HepG2 (cell line): Measurements from ENCODE around the gene DPP3. TPM values are rescaled to one million over a fixed set of nuclear protein-coding genes. Genes with fewer than 3 reads are reported as not detected.
A peak's percentile ranks its signal among the peaks of the same experiment; 100 is the strongest.

ENCODE experiments used
- BRF2 ChIP-seq: sonication (generic); formaldehyde crosslinking; IDR thresholded peaks from 2 replicates; pipeline ENCODE4 v1.8.1; 2022; ENCODE audit warnings: mild to moderate bottlenecking, missing genetic modification reagents
- CBX1 ChIP-seq: IDR thresholded peaks from one replicate; pipeline ENCODE4 v1.6.1; 2016; ENCODE audit warnings: antibody characterized with exemption, low read depth
- CHD2 ChIP-seq: IDR thresholded peaks from 2 replicates; pipeline ENCODE4 v1.6.1; 2011; ENCODE audit warnings: low read depth, low read length, improper control_type of control experiment
- HNRNPUL1 ChIP-seq: fragments of 200-400 bp; formaldehyde crosslinking; IDR thresholded peaks from 2 replicates; pipeline ENCODE4 v1.6.1; 2017; ENCODE audit warnings: low read depth, mild to moderate bottlenecking, low read length, moderate library complexity
- JUNB ChIP-seq: sonication (generic); formaldehyde crosslinking; IDR thresholded peaks from 2 replicates; pipeline ENCODE4 v1.8.0; 2022; ENCODE audit warnings: missing genetic modification reagents, mild to moderate bottlenecking, borderline replicate concordance
- MAFK ChIP-seq, 2 experiments: IDR thresholded peaks in 1 of 2; conservative IDR thresholded peaks in 1 of 2; 2 replicates each; pipeline ENCODE4 v1.6.1; 2011; ENCODE audit warnings: improper control_type of control experiment in 2 of 2, low read length in 2 of 2
- RORA ChIP-seq: sonication (generic); formaldehyde crosslinking; IDR thresholded peaks from 2 replicates; pipeline ENCODE4 v1.5.0; 2020; ENCODE audit warnings: mild to moderate bottlenecking, missing genetic modification reagents, moderate library complexity
- ZFP91 ChIP-seq: sonication (generic); formaldehyde crosslinking; IDR thresholded peaks from 2 replicates; pipeline ENCODE4 v1.9.0; 2022; ENCODE audit warnings: missing genetic modification reagents, mild to moderate bottlenecking, borderline replicate concordance
- ZHX1 ChIP-seq: sonication (generic); formaldehyde crosslinking; IDR thresholded peaks from 2 replicates; pipeline ENCODE4 v1.8.1; 2022; ENCODE audit warnings: low read depth, mild to moderate bottlenecking, missing genetic modification reagents
- ZNF460 ChIP-seq: sonication (generic); formaldehyde crosslinking; IDR thresholded peaks from 2 replicates; pipeline ENCODE4 v1.5.1; 2020; ENCODE audit warnings: missing genetic modification reagents, mild to moderate bottlenecking, borderline replicate concordance
- ZNF615 ChIP-seq: sonication (generic); formaldehyde crosslinking; IDR thresholded peaks from 2 replicates; pipeline ENCODE4 v1.5.0; 2020; ENCODE audit warnings: mild to moderate bottlenecking, missing genetic modification reagents, borderline replicate concordance
- ZNF691 ChIP-seq: sonication (generic); formaldehyde crosslinking; IDR thresholded peaks from 2 replicates; pipeline ENCODE4 v1.4.0; 2020; ENCODE audit warnings: missing genetic modification reagents, low read depth, mild to moderate bottlenecking, borderline replicate concordance
- polyA plus RNA-seq, 8 experiments: library from polyadenylated mRNA; depleted of rRNA in 3 of 8; stranded (reverse) in 7 of 8; unstranded in 1 of 8; fragments of >200 nt; fragmentation: Illumina TruSeq in 4 of 8; extraction: Trizol in 4 of 8; gene quantifications; 2 replicates each; pipeline versions ENCODE4 v1.2.1 to v1.2.3, GENCODE V29; 2011 to 2016; ENCODE audit warnings: low read depth in 4 of 8, missing spikeins in 1 of 8, mixed read lengths in 1 of 8; ENCODE audit not compliant: insufficient read depth in 1 of 8
- total RNA-seq, 5 experiments: library from RNA; depleted of rRNA; stranded (reverse); fragments of >200 nt; fragmentation: Illumina TruSeq; extraction: Trizol; gene quantifications; 2 replicates each; pipeline ENCODE4 v1.2.3, GENCODE V29; 2016; ENCODE audit warnings: low read depth in 1 of 5
- TF ChIP-seq, protein P1 (sequence below): sonication (generic); formaldehyde crosslinking; IDR thresholded peaks from 2 replicates; pipeline ENCODE4 v1.4.0; 2020; ENCODE audit warnings: missing genetic modification reagents, borderline replicate concordance

Gene DPP3
- total and polyA plus RNA-seq, 2 of the 13 experiments (the other 11 are each of a cell fraction or from before 2014, with no cell fraction given): 38.4 to 59.8 TPM

GRCh38 chr11:66510271-66510989 lies 30.2 kb downstream of the DPP3 start, which contains the start of gene BBS1 (continued):
- TF ChIP-seq ZHX1 (peak; percentile 95), CHD2 (peak; percentile 29; the same call in 1 of the 2 replicates), ZNF691 (CRISPR knock-in tag) (peak; percentile 49; the same call in 1 of the 2 replicates), ZNF460 (no peak), HNRNPUL1 (no peak), ZNF615 (CRISPR knock-in tag) (no peak), CBX1 (peak; percentile 89), RORA (no peak), ZFP91 (CRISPR knock-in tag) (peak; percentile 92), MAFK (conservative IDR thresholded peaks at IDR 0.05 in 1 of 2, IDR thresholded peaks at IDR 0.05 in 1 of 2; ENCODE audit: low read length in 2 of 2) (no peak), BRF2 (CRISPR knock-in tag) (no peak), JUNB (CRISPR knock-in tag) (no peak)
- TF ChIP-seq, protein P1, sequence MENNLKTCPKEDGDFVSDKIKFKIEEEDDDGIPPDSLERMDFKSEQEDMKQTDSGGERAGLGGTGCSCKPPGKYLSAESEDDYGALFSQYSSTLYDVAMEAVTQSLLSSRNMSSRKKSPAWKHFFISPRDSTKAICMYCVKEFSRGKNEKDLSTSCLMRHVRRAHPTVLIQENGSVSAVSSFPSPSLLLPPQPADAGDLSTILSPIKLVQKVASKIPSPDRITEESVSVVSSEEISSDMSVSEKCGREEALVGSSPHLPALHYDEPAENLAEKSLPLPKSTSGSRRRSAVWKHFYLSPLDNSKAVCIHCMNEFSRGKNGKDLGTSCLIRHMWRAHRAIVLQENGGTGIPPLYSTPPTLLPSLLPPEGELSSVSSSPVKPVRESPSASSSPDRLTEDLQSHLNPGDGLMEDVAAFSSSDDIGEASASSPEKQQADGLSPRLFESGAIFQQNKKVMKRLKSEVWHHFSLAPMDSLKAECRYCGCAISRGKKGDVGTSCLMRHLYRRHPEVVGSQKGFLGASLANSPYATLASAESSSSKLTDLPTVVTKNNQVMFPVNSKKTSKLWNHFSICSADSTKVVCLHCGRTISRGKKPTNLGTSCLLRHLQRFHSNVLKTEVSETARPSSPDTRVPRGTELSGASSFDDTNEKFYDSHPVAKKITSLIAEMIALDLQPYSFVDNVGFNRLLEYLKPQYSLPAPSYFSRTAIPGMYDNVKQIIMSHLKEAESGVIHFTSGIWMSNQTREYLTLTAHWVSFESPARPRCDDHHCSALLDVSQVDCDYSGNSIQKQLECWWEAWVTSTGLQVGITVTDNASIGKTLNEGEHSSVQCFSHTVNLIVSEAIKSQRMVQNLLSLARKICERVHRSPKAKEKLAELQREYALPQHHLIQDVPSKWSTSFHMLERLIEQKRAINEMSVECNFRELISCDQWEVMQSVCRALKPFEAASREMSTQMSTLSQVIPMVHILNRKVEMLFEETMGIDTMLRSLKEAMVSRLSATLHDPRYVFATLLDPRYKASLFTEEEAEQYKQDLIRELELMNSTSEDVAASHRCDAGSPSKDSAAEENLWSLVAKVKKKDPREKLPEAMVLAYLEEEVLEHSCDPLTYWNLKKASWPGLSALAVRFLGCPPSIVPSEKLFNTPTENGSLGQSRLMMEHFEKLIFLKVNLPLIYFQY (CRISPR knock-in tag): no peak
